ENCODE measurements around the gene NR1I2.

DNA sequence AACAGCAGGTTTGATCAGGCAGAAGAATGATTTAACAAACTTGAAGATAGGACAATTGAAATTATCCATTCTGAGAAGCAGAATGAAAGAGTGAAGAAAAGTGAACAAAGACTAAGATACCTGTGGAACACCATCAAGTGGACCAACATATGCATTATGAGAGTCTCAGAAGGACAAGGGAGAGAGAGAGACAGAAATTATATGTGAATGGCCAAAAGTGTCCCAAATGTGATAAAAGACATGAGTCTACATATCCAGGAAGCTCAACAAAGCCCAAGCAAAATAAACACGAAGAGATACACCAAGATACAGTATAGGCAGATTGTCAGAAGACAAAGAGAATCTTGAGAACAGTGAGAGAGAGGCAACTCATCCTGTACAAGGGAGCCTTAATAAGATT lies 5.6 kb upstream of the NR1I2 start:
- TF ChIP-seq RCOR1 (IDR thresholded peaks at IDR 0.05; ENCODE audit: low read depth, low read length) (no peak), EHMT2 (IDR thresholded peaks at IDR 0.05; ENCODE audit: low read depth) (no peak), POLR2A (IDR thresholded peaks at IDR 0.05; ENCODE audit: low read length) (no peak), MAX (IDR thresholded peaks at IDR 0.05) (no peak), RAD21 (conservative IDR thresholded peaks at IDR 0.05 in 1 of 2, IDR thresholded peaks at IDR 0.05 in 1 of 2) (no peak), SMC3 (IDR thresholded peaks at IDR 0.05) (no peak), CBX2 (IDR thresholded peaks at IDR 0.05; ENCODE audit: borderline replicate concordance, low read depth) (no peak), HMGXB4 (CRISPR knock-in tag; IDR thresholded peaks at IDR 0.05; ENCODE audit: borderline replicate concordance) (no peak)
- TF ChIP-seq, protein P1, sequence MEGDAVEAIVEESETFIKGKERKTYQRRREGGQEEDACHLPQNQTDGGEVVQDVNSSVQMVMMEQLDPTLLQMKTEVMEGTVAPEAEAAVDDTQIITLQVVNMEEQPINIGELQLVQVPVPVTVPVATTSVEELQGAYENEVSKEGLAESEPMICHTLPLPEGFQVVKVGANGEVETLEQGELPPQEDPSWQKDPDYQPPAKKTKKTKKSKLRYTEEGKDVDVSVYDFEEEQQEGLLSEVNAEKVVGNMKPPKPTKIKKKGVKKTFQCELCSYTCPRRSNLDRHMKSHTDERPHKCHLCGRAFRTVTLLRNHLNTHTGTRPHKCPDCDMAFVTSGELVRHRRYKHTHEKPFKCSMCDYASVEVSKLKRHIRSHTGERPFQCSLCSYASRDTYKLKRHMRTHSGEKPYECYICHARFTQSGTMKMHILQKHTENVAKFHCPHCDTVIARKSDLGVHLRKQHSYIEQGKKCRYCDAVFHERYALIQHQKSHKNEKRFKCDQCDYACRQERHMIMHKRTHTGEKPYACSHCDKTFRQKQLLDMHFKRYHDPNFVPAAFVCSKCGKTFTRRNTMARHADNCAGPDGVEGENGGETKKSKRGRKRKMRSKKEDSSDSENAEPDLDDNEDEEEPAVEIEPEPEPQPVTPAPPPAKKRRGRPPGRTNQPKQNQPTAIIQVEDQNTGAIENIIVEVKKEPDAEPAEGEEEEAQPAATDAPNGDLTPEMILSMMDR (IDR thresholded peaks at IDR 0.05), result no peak

Data from A549 (cell line).